Measurements from ENCODE around the gene NAALADL2.
A peak's percentile ranks its signal among the peaks of the same experiment; 100 is the strongest.

Gene NAALADL2

GRCh38 chr3:174891524-174892203 lies 32.5 kb downstream of the NAALADL2 start:
- DNase-seq: no peak

- no peak for DNase-seq
These were observed 47.9 kb downstream of the NAALADL2 start for GRCh38 chr3:174907027-174907426.

GRCh38 chr3:174907628-174908407 lies 48.7 kb downstream of the NAALADL2 start:
- no peak for DNase-seq

- DNase-seq: no peak
These were observed 72.6 kb downstream of the NAALADL2 start for GRCh38 chr3:174931473-174932353.

GRCh38 chr3:174936590-174936989 lies 77.5 kb downstream of the NAALADL2 start:
- DNase-seq: no peak

GRCh38 chr3:174937478-174937877 lies 78.3 kb downstream of the NAALADL2 start:
- DNase-seq: peak; percentile 48

GRCh38 chr3:174938102-174938501 lies 79.0 kb downstream of the NAALADL2 start:
- no peak for DNase-seq

- DNase-seq: no peak
These were observed 81.0 kb downstream of the NAALADL2 start for GRCh38 chr3:174940151-174940550.

- DNase-seq: no peak
These were observed 86.1 kb downstream of the NAALADL2 start for GRCh38 chr3:174945276-174945675.

GRCh38 chr3:174945951-174946350 lies 86.8 kb downstream of the NAALADL2 start:
- no peak for DNase-seq

GRCh38 chr3:174949523-174949922 lies 90.4 kb downstream of the NAALADL2 start:
- no peak for DNase-seq

- DNase-seq: no peak
These were observed 91.9 kb downstream of the NAALADL2 start for GRCh38 chr3:174951034-174951433.

- DNase-seq: no peak
These were observed 92.4 kb downstream of the NAALADL2 start for GRCh38 chr3:174951498-174952005.

- no peak for DNase-seq
These were observed 93.9 kb downstream of the NAALADL2 start for GRCh38 chr3:174953068-174953467.

GRCh38 chr3:174955513-174956016 lies 96.4 kb downstream of the NAALADL2 start:
- DNase-seq: peak; percentile 57

- no peak for DNase-seq
These were observed 97.9 kb downstream of the NAALADL2 start for GRCh38 chr3:174957081-174957480.

GRCh38 chr3:174957551-174958001 lies 98.4 kb downstream of the NAALADL2 start:
- DNase-seq: no peak

- no peak for DNase-seq
These were observed 99.7 kb downstream of the NAALADL2 start for GRCh38 chr3:174958671-174959328.

- DNase-seq: no peak
These were observed 100.5 kb downstream of the NAALADL2 start for GRCh38 chr3:174959556-174960065.

- no peak for DNase-seq
These were observed 101.8 kb downstream of the NAALADL2 start for GRCh38 chr3:174960898-174961297.

GRCh38 chr3:174973465-174973864 lies 114.3 kb downstream of the NAALADL2 start:
- DNase-seq: peak; percentile 85

- peak; percentile 28 for DNase-seq
These were observed 127.6 kb downstream of the NAALADL2 start for GRCh38 chr3:174986685-174987084.
